GM12892 (cell line): ENCODE data around the gene EPHB3.

Experiments used
- POLR2A ChIP-seq: IDR thresholded peaks from 2 replicates; pipeline ENCODE4 v1.6.1; 2011; ENCODE audit warnings: low read depth, low read length, control low read depth
- POLR2AphosphoS5 ChIP-seq: IDR thresholded peaks from 2 replicates; pipeline ENCODE4 v1.6.1; 2011; ENCODE audit warnings: low read depth, low read length, control low read depth

- no peak for TF ChIP-seq POLR2AphosphoS5
- TF ChIP-seq POLR2A: no peak
These were observed 37.6 kb upstream of the EPHB3 start for GRCh38 chr3:184523825-184524615.
